Neural cell (in vitro differentiated cells): ENCODE results near the gene CNNM2. TPM values are rescaled to one million over a fixed set of nuclear protein-coding genes. Genes with fewer than 3 reads are reported as not detected.

ENCODE experiments used
- H2AFZ ChIP-seq: fragments of 200-600, 300-800 bp; sonication (generic), shearing (Covaris generic); 2 replicates; pipeline ENCODE4 v1.6.0; 2014; ENCODE audit warnings: low read depth, mild to moderate bottlenecking, antibody characterized with exemption, low read length, moderate library complexity
- H3F3A ChIP-seq: fragments of 200-600 bp; shearing (Covaris generic); 2 replicates; pipeline ENCODE4 v1.6.1; 2016; ENCODE audit warnings: mild to moderate bottlenecking, moderate library complexity, mixed read lengths, antibody characterized with exemption, low read length; ENCODE audit not compliant: insufficient read depth, poor library complexity, severe bottlenecking
- H3K27ac ChIP-seq: fragments of 200-600, 300-800 bp; sonication (generic), shearing (Covaris generic); 2 replicates; pipeline ENCODE4 v1.5.1; 2014; ENCODE audit warnings: mild to moderate bottlenecking, low read length, moderate library complexity
- H3K27me3 ChIP-seq: fragments of 300-800, 200-600 bp; sonication (generic), shearing (Covaris generic); 2 replicates; pipeline ENCODE4 v1.6.0; 2014; ENCODE audit warnings: mild to moderate bottlenecking, low read depth, low read length, moderate library complexity; ENCODE audit not compliant: insufficient read depth
- H3K36me3 ChIP-seq: fragments of 300-800, 200-600 bp; sonication (generic), shearing (Covaris generic); 2 replicates; pipeline ENCODE4 v1.5.1; 2014; ENCODE audit warnings: mild to moderate bottlenecking, antibody characterized with exemption, low read length, moderate library complexity; ENCODE audit not compliant: insufficient read depth
- H3K4me2 ChIP-seq: fragments of 300-800, 200-600 bp; sonication (generic), shearing (Covaris generic); 2 replicates; pipeline ENCODE4 v1.6.0; 2014; ENCODE audit warnings: mild to moderate bottlenecking, low read length
- H3K4me3 ChIP-seq: fragments of 300-800, 200-600 bp; sonication (generic), shearing (Covaris generic); 2 replicates; pipeline ENCODE4 v1.5.1; 2014; ENCODE audit warnings: mild to moderate bottlenecking, low read length, moderate library complexity
- H3K79me2 ChIP-seq: fragments of 200-600 bp; shearing (Covaris generic); replicated peaks from 2 replicates; pipeline ENCODE4 v1.6.0; 2014; ENCODE audit warnings: mild to moderate bottlenecking, low read length, moderate library complexity; ENCODE audit not compliant: insufficient read depth
- H3K9ac ChIP-seq: fragments of 300-800, 200-600 bp; sonication (generic), shearing (Covaris generic); 2 replicates; pipeline ENCODE4 v1.6.1; 2016; ENCODE audit warnings: mild to moderate bottlenecking, low read length, mixed read lengths
- H3K9me2 ChIP-seq: fragments of 200-600 bp; shearing (Covaris generic); 2 replicates; pipeline ENCODE4 v1.6.1; 2016; ENCODE audit warnings: mild to moderate bottlenecking, low read length, mixed read lengths; ENCODE audit not compliant: insufficient read depth
- H3K9me3 ChIP-seq: fragments of 200-600, 300-800 bp; sonication (generic), shearing (Covaris generic); 2 replicates; pipeline ENCODE4 v1.6.1; 2016; ENCODE audit warnings: mild to moderate bottlenecking, mixed run types, low read length, moderate library complexity, mixed read lengths
- H4K20me1 ChIP-seq: fragments of 200-600 bp; shearing (Covaris generic); 2 replicates; pipeline ENCODE4 v1.6.1; 2016; ENCODE audit warnings: mild to moderate bottlenecking, mixed run types; ENCODE audit not compliant: insufficient read depth
- CTCF ChIP-seq: fragments of 450-650 bp; IDR thresholded peaks from 2 replicates; pipeline ENCODE4 v1.5.1; 2014; ENCODE audit warnings: antibody characterized with exemption, mild to moderate bottlenecking, moderate library complexity; ENCODE audit not compliant: poor library complexity, severe bottlenecking
- EP300 ChIP-seq: fragments of 450-650 bp; conservative IDR thresholded peaks from 2 replicates; pipeline ENCODE4 v1.6.1; 2014; ENCODE audit warnings: antibody characterized with exemption, mild to moderate bottlenecking, moderate library complexity; ENCODE audit not compliant: poor library complexity, severe bottlenecking
- EZH2 ChIP-seq: fragments of 200-600, 300-800 bp; shearing (Covaris generic), sonication (generic); IDR thresholded peaks from 2 replicates; pipeline ENCODE4 v1.6.1; 2014; ENCODE audit warnings: antibody characterized with exemption, low read length, borderline replicate concordance, mild to moderate bottlenecking; ENCODE audit not compliant: insufficient read depth, poor library complexity, severe bottlenecking
- MXI1 ChIP-seq: fragments of 450-650 bp; conservative IDR thresholded peaks from 2 replicates; pipeline ENCODE4 v1.6.1; 2014; ENCODE audit warnings: antibody characterized with exemption, mild to moderate bottlenecking; ENCODE audit not compliant: poor library complexity, severe bottlenecking
- POLR2AphosphoS5 ChIP-seq: IDR thresholded peaks from 2 replicates; pipeline ENCODE4 v1.6.1; 2012
- RAD21 ChIP-seq: fragments of 450-650 bp; conservative IDR thresholded peaks from 2 replicates; pipeline ENCODE4 v1.6.1; 2014; ENCODE audit warnings: antibody characterized with exemption, mild to moderate bottlenecking, moderate library complexity
- REST ChIP-seq: IDR thresholded peaks from 2 replicates; pipeline ENCODE4 v1.6.1; 2012; ENCODE audit warnings: borderline replicate concordance
- SMC3 ChIP-seq: fragments of 450-650 bp; conservative IDR thresholded peaks from 2 replicates; pipeline ENCODE4 v1.6.1; 2014; ENCODE audit warnings: antibody characterized with exemption, mild to moderate bottlenecking, moderate library complexity; ENCODE audit not compliant: poor library complexity
- TAF1 ChIP-seq: IDR thresholded peaks from 2 replicates; pipeline ENCODE4 v1.6.1; 2012; ENCODE audit warnings: low read depth
- polyA plus RNA-seq: library from polyadenylated mRNA; depleted of rRNA; stranded (reverse); fragments of >200 nt; gene quantifications from 2 replicates; pipeline ENCODE4 v1.2.3, GENCODE V29; 2014

Gene CNNM2
- polyA plus RNA-seq, 1 donor from 2014 or later = 5.0 TPM

GRCh38 chr10:103124420-103125096 lies 206.5 kb downstream of the CNNM2 start:
- TF ChIP-seq POLR2AphosphoS5 = no peak
- no peak for TF ChIP-seq EP300
- no peak for TF ChIP-seq MXI1
- TF ChIP-seq RAD21 = no peak
- no peak for TF ChIP-seq REST
- no peak for TF ChIP-seq CTCF
- TF ChIP-seq SMC3 = no peak
- no peak for TF ChIP-seq TAF1
- no peak for TF ChIP-seq EZH2
- no peak overlapping the region for H3K27ac ChIP-seq
- no peaks in the 10 kb centered on the region for H4K20me1 ChIP-seq
- no peak overlapping the region for H3K4me3 ChIP-seq
- no peaks in the 10 kb centered on the region for H3K9me2 ChIP-seq
- H3K79me2 ChIP-seq = no peaks in the 10 kb centered on the region
- H3F3A ChIP-seq = no peaks in the 10 kb centered on the region
- H3K9me3 ChIP-seq = no peaks in the 10 kb centered on the region
- no peaks in the 10 kb centered on the region for H3K36me3 ChIP-seq
- H3K4me2 ChIP-seq = no peak overlapping the region
- H3K9ac ChIP-seq = no peak overlapping the region
- H2AFZ ChIP-seq = no peak overlapping the region
- H3K27me3 ChIP-seq = no peaks in the 10 kb centered on the region

GRCh38 chr10:103125323-103126267 lies 207.5 kb downstream of the CNNM2 start:
- Histone ChIP-seq H3K79me2 (no peaks in the 10 kb centered on the region), H3K9me3 (no peaks in the 10 kb centered on the region), H3K4me2 (no peak overlapping the region), H3K9ac (no peak overlapping the region), H3K4me3 (no peak overlapping the region), H3F3A (no peaks in the 10 kb centered on the region), H3K36me3 (no peaks in the 10 kb centered on the region), H3K27me3 (no peaks in the 10 kb centered on the region), H3K9me2 (no peaks in the 10 kb centered on the region), H3K27ac (peak overlapping the region; percentile 32), H4K20me1 (no peaks in the 10 kb centered on the region), H2AFZ (no peak overlapping the region)
- TF ChIP-seq REST = no peak
- no peak for TF ChIP-seq RAD21
- TF ChIP-seq MXI1 = no peak
- no peak for TF ChIP-seq POLR2AphosphoS5
- TF ChIP-seq EZH2 = no peak
- TF ChIP-seq CTCF = no peak
- TF ChIP-seq EP300 = no peak
- TF ChIP-seq TAF1 = no peak
- no peak for TF ChIP-seq SMC3
